K562 treated with DMSO at 1 percent for 24 hours (cell line): Measurements from ENCODE around the gene ING5. TPM values are rescaled to one million over a fixed set of nuclear protein-coding genes. Genes with fewer than 3 reads are reported as not detected.

ENCODE experiments used
- total RNA-seq: library from RNA; unstranded; fragments of 300-600 nt; gene quantifications from 2 replicates; pipeline ENCODE4 v1.2.3, GENCODE V29; 2022; ENCODE audit warnings: low read depth; ENCODE audit not compliant: insufficient read depth

The ING5 gene
- total RNA-seq = 20.4 and 27.6 TPM in 2 replicates

DNA sequence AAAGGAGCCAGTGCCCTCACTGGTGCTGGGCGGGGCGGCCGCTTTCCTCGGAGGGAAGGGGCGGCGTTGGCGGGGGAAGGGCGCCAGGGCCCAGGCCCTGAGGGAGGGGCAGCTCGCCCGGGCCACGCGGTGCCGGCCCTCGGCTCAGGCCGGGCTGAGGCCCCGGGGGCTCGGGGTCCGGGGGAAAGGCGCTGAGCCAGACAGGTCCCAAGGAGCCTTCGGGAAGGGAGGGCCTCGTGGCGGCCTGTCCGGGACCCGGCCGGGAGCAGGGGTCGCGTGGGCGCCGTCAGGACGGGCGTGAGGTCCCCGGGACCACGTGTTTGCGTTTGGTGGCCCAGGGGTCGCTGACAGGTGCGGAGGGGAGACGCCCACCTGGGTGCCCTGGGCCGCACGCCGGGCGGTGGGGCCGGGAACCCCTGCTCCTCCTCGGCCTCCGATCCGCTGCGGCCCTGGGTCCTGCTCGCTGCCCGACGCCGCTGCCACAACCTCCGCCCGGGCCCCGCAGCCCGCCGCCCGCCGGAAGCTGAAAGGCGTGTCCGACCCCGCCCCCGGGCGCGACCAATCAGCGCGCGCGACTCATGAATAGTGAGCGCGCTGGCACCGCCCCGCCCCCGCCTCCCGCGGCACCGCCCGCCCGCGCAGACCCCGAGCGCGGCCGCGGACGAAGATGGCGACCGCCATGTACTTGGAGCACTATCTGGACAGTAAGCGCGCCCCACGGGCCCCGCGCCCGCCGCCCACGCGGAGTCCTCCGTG lies at the start of gene ING5:
TSS of gene ING5 (plus strand) at position 641 of the 756 bp plus-strand sequence. CDS start at position 668, 27 bp downstream.

GRCh38 chr2:241686650-241687425 lies 15.0 kb upstream of the ING5 start, which contains the start of gene DTYMK:
DTYMK (minus strand) TSS chr2:241686815; CDS start chr2:241686783, 32 bp downstream.

GRCh38 chr2:241734467-241735208 lies 32.8 kb downstream of the ING5 start, which contains the start of gene D2HGDH:
D2HGDH (plus strand) TSS chr2:241734630; CDS start chr2:241735225, 595 bp downstream.

GRCh38 chr2:241776336-241777169 lies 74.7 kb downstream of the ING5 start, which contains the start of gene GAL3ST2:
GAL3ST2 (plus strand) TSS chr2:241776822; CDS start chr2:241776956, 134 bp downstream.

Other genes starting within 250 kb of the ING5 start
- gene STK25, start 193.5 kb upstream of the ING5 start, total RNA-seq = 105 and 118 TPM in 2 replicates
- gene BOK, start 143.3 kb upstream of the ING5 start, total RNA-seq = 3.4 TPM in 2 replicates
- gene THAP4, start 64.9 kb upstream of the ING5 start, total RNA-seq = 56.0 and 58.7 TPM in 2 replicates
- gene ATG4B, start 64.3 kb upstream of the ING5 start, total RNA-seq = 62.3 and 64.0 TPM in 2 replicates
- 90.5 and 90.9 TPM in 2 replicates for gene DTYMK, start 15.2 kb upstream of the ING5 start, total RNA-seq
- gene D2HGDH, start 32.6 kb downstream of the ING5 start, total RNA-seq = 18.3 and 21.7 TPM in 2 replicates
- gene GAL3ST2, start 74.8 kb downstream of the ING5 start, total RNA-seq = 0.52 and 0.85 TPM in 2 replicates
- gene NEU4, start 107.2 kb downstream of the ING5 start, total RNA-seq = 0.75 and 0.80 TPM in 2 replicates
- 0.12 TPM in 1 of 2 replicates, not detected in the other for gene PDCD1, start 156.9 kb downstream of the ING5 start, total RNA-seq
- not detected in 2 replicates for gene RTP5, start 167.7 kb downstream of the ING5 start, total RNA-seq